Naive B cell (primary cell): ENCODE results near the gene MYO1C. TPM values are rescaled to one million over a fixed set of nuclear protein-coding genes. Genes with fewer than 3 reads are reported as not detected.
A peak's percentile ranks its signal among the peaks of the same experiment; 100 is the strongest.
"Not testable (repeated sequence)": the region's sequence is repeated elsewhere in the genome, so short reads cannot be mapped to it uniquely, and the experiment has no call there.

ENCODE experiments used
- ATAC-seq, 2 donors: fragments of 150-1000 bp; cut with Tn5 transposase; 2 replicates each; pipeline ENCODE4 v1.10.0; 2021; ENCODE audit warnings: low read depth in 2 of 2, mild to moderate bottlenecking in 2 of 2, moderate library complexity in 2 of 2
- DNase-seq: peaks from one replicate; pipeline ENCODE4 v3.0.0; 2022
- H3K27ac Mint-ChIP-seq, 6 donors: one replicate each; pipeline ENCODE4 v1.8.0; 2020 to 2022; ENCODE audit warnings: mild to moderate bottlenecking in 6 of 6, mixed read lengths in 6 of 6, moderate library complexity in 5 of 6, inconsistent platforms in 2 of 6
- H3K27me3 Mint-ChIP-seq, 3 donors: one replicate each; pipeline ENCODE4 v1.8.0; 2021 to 2022; ENCODE audit warnings: mixed read lengths in 3 of 3, mild to moderate bottlenecking in 1 of 3
- H3K36me3 Mint-ChIP-seq, 2 donors: one replicate each; pipeline ENCODE4 v1.8.0; 2020 to 2022; ENCODE audit warnings: mixed read lengths in 2 of 2, inconsistent platforms in 1 of 2, mild to moderate bottlenecking in 1 of 2
- H3K4me1 Mint-ChIP-seq, 3 donors: one replicate each; pipeline ENCODE4 v1.8.0; 2020 to 2022; ENCODE audit warnings: mixed read lengths in 3 of 3, inconsistent platforms in 1 of 3, mild to moderate bottlenecking in 1 of 3, moderate library complexity in 1 of 3
- H3K4me3 Mint-ChIP-seq, 8 donors: one replicate each; pipeline ENCODE4 v1.8.0; 2020 to 2022; ENCODE audit warnings: mild to moderate bottlenecking in 8 of 8, mixed read lengths in 8 of 8, moderate library complexity in 8 of 8, inconsistent platforms in 2 of 8
- H3K9me3 Mint-ChIP-seq, 7 donors: one replicate each; pipeline ENCODE4 v1.8.0; 2020 to 2022; ENCODE audit warnings: mixed read lengths in 7 of 7, mild to moderate bottlenecking in 5 of 7, inconsistent platforms in 2 of 7, moderate library complexity in 1 of 7
- polyA plus RNA-seq, 6 donors: library from polyadenylated mRNA; unstranded; fragments of 300-500 nt; fragmentation: Illumina TruSeq; gene quantifications; one replicate each; pipeline ENCODE4 v1.2.3, GENCODE V29; 2021; ENCODE audit warnings: low read depth in 6 of 6

The MYO1C gene
- polyA plus RNA-seq, 6 donors from 2014 or later: 12.0 to 32.5 (median 21.4) TPM

- H3K36me3 Mint-ChIP-seq: no peaks in the 10 kb centered on the region
- peak overlapping the region; percentile 64 to 98 (median 92) for H3K27ac Mint-ChIP-seq
- ATAC-seq (no peak), DNase-seq (no peak)
- H3K4me1 Mint-ChIP-seq: peaks cover 18 to 36% (median 26%) of the 10 kb centered on the region in 3 donors
- H3K9me3 Mint-ChIP-seq: no peaks in the 10 kb centered on the region
- H3K27me3 Mint-ChIP-seq: peaks cover 4 to 10% (median 8%) of the 10 kb centered on the region in 3 donors
- H3K4me3 Mint-ChIP-seq: peak overlapping the region; percentile 69 to 93 (median 84)
Observed at GRCh38 chr17:1462164-1463112, 30.0 kb downstream of the MYO1C start.

DNA sequence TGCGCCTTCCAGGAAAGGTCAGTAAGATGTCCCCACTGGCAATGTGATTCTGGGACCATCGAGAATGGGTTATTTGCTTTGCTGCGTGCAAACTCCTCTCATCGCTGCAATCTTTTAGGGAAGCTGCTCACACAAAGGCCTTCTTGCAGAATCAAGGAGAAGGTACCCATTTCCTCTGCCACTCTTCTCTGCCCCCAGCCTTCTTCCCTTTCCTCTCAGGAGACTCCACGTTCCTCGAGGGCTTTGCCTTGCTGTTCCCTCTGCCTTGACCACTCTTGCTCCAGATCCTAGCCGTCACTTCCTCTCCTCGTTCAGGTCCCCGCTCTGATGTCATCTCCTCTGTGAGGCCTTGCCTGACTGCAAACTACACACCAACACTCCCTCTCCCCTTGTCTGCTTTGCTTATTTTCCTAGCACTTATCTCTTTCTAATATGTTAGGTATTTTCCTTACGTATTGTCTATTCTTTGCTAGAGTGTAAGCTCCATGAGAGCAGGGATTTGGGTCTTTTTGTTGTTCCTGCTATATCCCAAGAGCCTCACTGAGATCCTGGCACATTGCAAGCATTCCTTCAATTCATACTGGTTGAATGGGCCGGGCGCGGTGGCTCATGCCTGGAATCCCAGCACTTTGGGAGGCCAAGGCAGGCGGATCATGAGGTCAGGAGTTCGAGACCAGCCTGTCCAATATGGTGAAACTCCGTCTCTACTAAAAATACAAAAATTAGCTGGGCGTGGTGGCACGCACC is 31.1 kb downstream of the MYO1C start:
- Mint-ChIP-seq H3K9me3 (no peaks in the 10 kb centered on the region), H3K36me3 (no peaks in the 10 kb centered on the region), H3K4me1 (peaks cover 26 to 47% (median 30%) of the 10 kb centered on the region in 3 donors), H3K27ac (peak overlapping the region in 2 of 6 donors; percentile 8 to 58), H3K27me3 (peaks cover 4 to 10% (median 8%) of the 10 kb centered on the region in 3 donors), H3K4me3 (peak overlapping the region in 4 of 8 donors; percentile 33 to 79 (median 62))
- no peak for DNase-seq
- no peak for ATAC-seq

DNA sequence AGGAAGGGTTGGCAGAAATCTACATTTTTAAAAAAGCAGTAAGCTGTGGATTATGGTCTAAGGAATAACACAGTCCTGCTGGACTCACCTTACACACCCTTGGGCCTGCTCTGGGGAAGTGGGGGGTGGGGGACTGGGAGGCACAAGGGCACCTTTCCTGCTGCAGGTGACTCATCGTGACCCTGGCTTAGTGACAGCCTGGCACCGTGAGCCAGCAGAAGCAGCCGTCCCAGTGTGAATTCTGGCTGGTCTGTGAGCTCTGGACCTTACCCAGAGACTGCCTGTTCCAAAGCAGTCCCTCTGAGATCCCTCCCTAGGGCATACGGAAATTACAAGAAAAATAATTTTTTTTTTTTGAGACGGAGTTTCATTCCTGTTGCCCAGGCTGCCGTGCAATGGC is 32.3 kb downstream of the MYO1C start:
- Mint-ChIP-seq H3K4me1 (peaks cover 29 to 49% (median 32%) of the 10 kb centered on the region in 3 donors), H3K4me3 (peak overlapping the region in 1 of 8 donors; percentile 72), H3K27ac (no peak overlapping the region), H3K9me3 (no peaks in the 10 kb centered on the region), H3K36me3 (no peaks in the 10 kb centered on the region), H3K27me3 (peaks cover 4 to 10% (median 8%) of the 10 kb centered on the region in 3 donors)
- no peak for DNase-seq
- ATAC-seq: no peak

- H3K27ac Mint-ChIP-seq: peak within 1 kb of the TSS; percentile 82 to 97 (median 96)
- peak within 1 kb of the TSS; percentile 82 to 97 (median 92) for H3K4me3 Mint-ChIP-seq
- no peaks in the 10 kb centered on the region for H3K9me3 Mint-ChIP-seq
- H3K36me3 Mint-ChIP-seq: no peaks in the 10 kb centered on the region
- peaks cover 23 to 54% (median 42%) of the 10 kb centered on the region in 3 donors for H3K4me1 Mint-ChIP-seq
- peak; percentile 84 to 85 for ATAC-seq
- DNase-seq: peak; percentile 99
- peaks cover 4 to 8% (median 5%) of the 10 kb centered on the region in 3 donors for H3K27me3 Mint-ChIP-seq
Observed at GRCh38 chr17:1455797-1456599, 36.5 kb downstream of the MYO1C start, which contains the start of gene CRK. CRK (minus strand) TSS chr17:1456232; CDS start chr17:1456117, 115 bp downstream.

DNA sequence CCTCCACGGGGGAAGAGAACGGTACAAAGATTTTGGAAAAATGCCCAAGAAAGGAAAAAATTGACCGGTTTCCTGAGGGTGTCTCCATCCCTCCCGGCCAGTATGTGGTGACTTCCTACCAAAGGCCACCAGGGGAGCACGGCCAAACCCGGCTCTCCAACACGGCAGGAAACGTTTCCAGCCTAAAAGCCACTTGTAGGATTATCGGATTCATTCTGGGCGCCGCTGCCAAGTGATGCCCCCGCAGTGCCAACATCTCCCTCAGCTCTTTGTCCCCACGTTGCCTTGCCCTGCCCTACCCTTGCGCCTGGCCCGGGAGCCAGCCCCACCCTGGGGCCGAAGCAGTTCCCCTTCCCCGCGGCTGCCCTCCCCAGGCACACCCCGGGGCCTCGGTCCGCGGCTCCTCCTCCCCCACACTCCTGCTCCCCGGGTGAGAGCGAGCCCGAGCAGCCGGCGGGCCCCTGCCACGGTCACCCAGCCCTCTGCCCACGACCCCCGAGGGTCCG is 37.1 kb downstream of the MYO1C start:
- no peaks in the 10 kb centered on the region for H3K36me3 Mint-ChIP-seq
- H3K9me3 Mint-ChIP-seq: no peaks in the 10 kb centered on the region
- peaks cover 4 to 8% (median 5%) of the 10 kb centered on the region in 3 donors for H3K27me3 Mint-ChIP-seq
- peak; percentile 44 to 47 for ATAC-seq
- peaks cover 23 to 58% (median 41%) of the 10 kb centered on the region in 3 donors for H3K4me1 Mint-ChIP-seq
- H3K27ac Mint-ChIP-seq: peak overlapping the region; percentile 76 to 97 (median 96)
- peak overlapping the region; percentile 82 to 97 (median 92) for H3K4me3 Mint-ChIP-seq
- DNase-seq: peak; percentile 62

DNA sequence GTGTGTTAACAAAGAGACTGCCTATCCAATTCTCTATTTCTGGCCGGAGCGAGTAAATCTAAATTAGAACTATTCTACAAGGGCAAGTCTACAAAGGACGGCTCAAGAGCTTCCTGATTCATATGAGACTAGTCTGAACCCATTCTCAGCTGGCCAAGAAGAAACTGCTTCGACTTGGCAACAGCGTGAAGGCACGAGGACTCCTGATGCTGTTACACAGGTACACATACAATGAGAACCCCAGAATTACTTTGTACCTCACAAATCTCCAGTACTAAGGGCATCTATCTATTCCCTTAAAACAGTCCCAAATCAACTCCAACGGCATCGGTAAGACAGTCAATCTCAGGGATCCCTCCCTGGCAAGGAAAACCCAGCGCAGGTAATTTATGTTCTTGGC is 37.9 kb downstream of the MYO1C start:
- peaks cover 21 to 61% (median 44%) of the 10 kb centered on the region in 3 donors for H3K4me1 Mint-ChIP-seq
- ATAC-seq: no peak

DNA sequence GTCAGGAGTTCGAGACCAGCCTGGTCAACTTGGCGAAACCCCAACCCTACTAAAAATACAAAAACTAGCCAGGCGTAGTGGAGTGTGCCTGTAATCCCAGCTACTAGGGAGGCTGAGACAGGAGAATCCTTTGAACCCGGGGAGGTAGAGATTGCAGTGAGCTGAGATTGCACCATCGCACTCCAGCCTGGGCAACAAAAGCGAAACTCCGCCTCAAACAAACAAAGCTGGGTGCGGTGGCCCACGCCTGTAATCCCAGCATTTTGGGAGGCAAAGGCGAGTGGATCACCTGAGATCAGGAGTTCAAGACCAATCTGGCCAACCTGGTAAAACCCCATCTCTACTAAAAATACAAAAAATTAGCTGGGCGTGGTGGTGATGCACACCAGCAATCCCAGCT is 38.8 kb downstream of the MYO1C start:
- not testable (repeated sequence) for H3K9me3 Mint-ChIP-seq, ATAC-seq, DNase-seq, H3K27me3 Mint-ChIP-seq, H3K36me3 Mint-ChIP-seq
- Mint-ChIP-seq H3K27ac (peak overlapping the region in 4 of 6 donors; percentile 30 to 86 (median 72)), H3K4me3 (peak overlapping the region in 7 of 8 donors; percentile 2 to 97 (median 60)), H3K4me1 (peaks cover 28 to 69% (median 52%) of the 10 kb centered on the region in 3 donors)

More for the DNA sequence above, 37.9 kb downstream of the MYO1C start:
- peak overlapping the region; percentile 82 to 97 (median 92) for H3K4me3 Mint-ChIP-seq
- H3K9me3 Mint-ChIP-seq: no peaks in the 10 kb centered on the region
- H3K27ac Mint-ChIP-seq: peak overlapping the region in 5 of 6 donors; percentile 58 to 97 (median 86)
- no peaks in the 10 kb centered on the region for H3K36me3 Mint-ChIP-seq
- H3K27me3 Mint-ChIP-seq: peaks cover under 1 to 3% (median under 1%) of the 10 kb centered on the region in 3 donors
- no peak for DNase-seq

DNA sequence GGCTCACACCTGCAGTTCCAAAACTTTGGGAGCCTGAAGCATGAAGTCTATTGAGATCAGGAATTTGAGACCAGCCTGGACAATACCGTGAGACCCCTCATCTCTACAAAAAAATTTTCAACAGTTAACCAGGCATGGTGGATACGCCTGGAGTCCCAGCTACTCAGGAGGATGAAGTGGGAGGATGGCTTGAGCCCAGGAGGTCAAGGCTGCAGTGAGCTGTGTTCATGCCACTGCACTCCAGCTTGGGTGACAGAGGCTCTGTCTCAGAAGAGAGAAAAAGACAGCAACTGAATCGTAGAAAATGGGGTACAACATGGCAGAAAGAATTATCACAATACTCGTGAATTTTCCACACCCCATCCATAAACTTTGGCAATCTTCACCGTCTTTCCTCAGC is 39.6 kb downstream of the MYO1C start:
- H3K4me1 Mint-ChIP-seq: peaks cover 28 to 74% (median 52%) of the 10 kb centered on the region in 3 donors

GRCh38 chr17:1450261-1450660 is 42.2 kb downstream of the MYO1C start:
- H3K4me3 Mint-ChIP-seq: not testable (repeated sequence)

More for the DNA sequence above, 39.6 kb downstream of the MYO1C start:
- no peak for ATAC-seq
- Mint-ChIP-seq H3K4me3 (peak overlapping the region in 3 of 8 donors; percentile 16 to 90 (median 56)), H3K9me3 (no peaks in the 10 kb centered on the region), H3K36me3 (no peaks in the 10 kb centered on the region), H3K27me3 (no peaks in the 10 kb centered on the region), H3K27ac (peak overlapping the region in 3 of 6 donors; percentile 44 to 86 (median 77))
- DNase-seq: no peak

GRCh38 chr17:1449412-1449967 is 43.0 kb downstream of the MYO1C start:
- Mint-ChIP-seq H3K9me3 (no peaks in the 10 kb centered on the region), H3K27me3 (no peaks in the 10 kb centered on the region), H3K4me3 (peak overlapping the region in 1 of 8 donors; percentile 32), H3K36me3 (no peaks in the 10 kb centered on the region), H3K27ac (peak overlapping the region in 4 of 6 donors; percentile 4 to 70 (median 45)), H3K4me1 (peaks cover 26 to 85% (median 54%) of the 10 kb centered on the region in 3 donors)
- DNase-seq: no peak
- ATAC-seq: no peak

More at GRCh38 chr17:1450261-1450660, 42.2 kb downstream of the MYO1C start:
- Mint-ChIP-seq H3K27ac (peak overlapping the region in 1 of 6 donors; percentile 70), H3K4me1 (peaks cover 30 to 86% (median 57%) of the 10 kb centered on the region in 3 donors)
- H3K36me3 Mint-ChIP-seq, ATAC-seq, H3K9me3 Mint-ChIP-seq, H3K27me3 Mint-ChIP-seq, DNase-seq: not testable (repeated sequence)

- ATAC-seq (no peak), DNase-seq (no peak)
- Mint-ChIP-seq H3K27ac (peak overlapping the region in 3 of 6 donors; percentile 18 to 33 (median 24)), H3K4me1 (peaks cover 22 to 62% (median 31%) of the 10 kb centered on the region in 3 donors), H3K27me3 (no peaks in the 10 kb centered on the region), H3K9me3 (no peaks in the 10 kb centered on the region), H3K4me3 (peak overlapping the region in 1 of 8 donors; percentile 26), H3K36me3 (no peaks in the 10 kb centered on the region)
Observed at GRCh38 chr17:1447052-1447451, 45.4 kb downstream of the MYO1C start.

- Mint-ChIP-seq H3K4me1 (peaks cover 22 to 56% (median 31%) of the 10 kb centered on the region in 3 donors), H3K4me3 (peak overlapping the region in 1 of 8 donors; percentile 9), H3K36me3 (no peaks in the 10 kb centered on the region), H3K9me3 (no peaks in the 10 kb centered on the region), H3K27me3 (no peaks in the 10 kb centered on the region), H3K27ac (peak overlapping the region in 4 of 6 donors; percentile 34 to 57 (median 44))
- DNase-seq (no peak), ATAC-seq (no peak)
Observed at GRCh38 chr17:1446201-1446600, 46.3 kb downstream of the MYO1C start.
